Choroid plexus epithelial cell (primary cell): ENCODE data around the gene PHACTR2.
"Not testable (repeated sequence)": the region's sequence is repeated elsewhere in the genome, so short reads cannot be mapped to it uniquely, and the experiment has no call there.

ENCODE experiments used
- DNase-seq: peaks from one replicate; pipeline ENCODE4 v3.0.0-alpha.2; 2010; ENCODE audit warnings: low read depth
- H3K4me3 ChIP-seq: 2 replicates; pipeline ENCODE4 v1.5.1; 2011; ENCODE audit warnings: low read depth, mild to moderate bottlenecking, control low read depth, low read length, moderate library complexity
- TF ChIP-seq, protein P1 (sequence below): conservative IDR thresholded peaks from 2 replicates; pipeline ENCODE4 v1.5.1; 2011; ENCODE audit warnings: low read depth, mild to moderate bottlenecking, control low read depth, inconsistent platforms, low read length, moderate library complexity

The PHACTR2 gene

GRCh38 chr6:143664171-143664570 lies 13.6 kb upstream of the PHACTR2 start:
- TF ChIP-seq, protein P1, sequence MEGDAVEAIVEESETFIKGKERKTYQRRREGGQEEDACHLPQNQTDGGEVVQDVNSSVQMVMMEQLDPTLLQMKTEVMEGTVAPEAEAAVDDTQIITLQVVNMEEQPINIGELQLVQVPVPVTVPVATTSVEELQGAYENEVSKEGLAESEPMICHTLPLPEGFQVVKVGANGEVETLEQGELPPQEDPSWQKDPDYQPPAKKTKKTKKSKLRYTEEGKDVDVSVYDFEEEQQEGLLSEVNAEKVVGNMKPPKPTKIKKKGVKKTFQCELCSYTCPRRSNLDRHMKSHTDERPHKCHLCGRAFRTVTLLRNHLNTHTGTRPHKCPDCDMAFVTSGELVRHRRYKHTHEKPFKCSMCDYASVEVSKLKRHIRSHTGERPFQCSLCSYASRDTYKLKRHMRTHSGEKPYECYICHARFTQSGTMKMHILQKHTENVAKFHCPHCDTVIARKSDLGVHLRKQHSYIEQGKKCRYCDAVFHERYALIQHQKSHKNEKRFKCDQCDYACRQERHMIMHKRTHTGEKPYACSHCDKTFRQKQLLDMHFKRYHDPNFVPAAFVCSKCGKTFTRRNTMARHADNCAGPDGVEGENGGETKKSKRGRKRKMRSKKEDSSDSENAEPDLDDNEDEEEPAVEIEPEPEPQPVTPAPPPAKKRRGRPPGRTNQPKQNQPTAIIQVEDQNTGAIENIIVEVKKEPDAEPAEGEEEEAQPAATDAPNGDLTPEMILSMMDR, result no peak
- DNase-seq, result no peak
- H3K4me3 ChIP-seq, result no peak overlapping the region

DNA sequence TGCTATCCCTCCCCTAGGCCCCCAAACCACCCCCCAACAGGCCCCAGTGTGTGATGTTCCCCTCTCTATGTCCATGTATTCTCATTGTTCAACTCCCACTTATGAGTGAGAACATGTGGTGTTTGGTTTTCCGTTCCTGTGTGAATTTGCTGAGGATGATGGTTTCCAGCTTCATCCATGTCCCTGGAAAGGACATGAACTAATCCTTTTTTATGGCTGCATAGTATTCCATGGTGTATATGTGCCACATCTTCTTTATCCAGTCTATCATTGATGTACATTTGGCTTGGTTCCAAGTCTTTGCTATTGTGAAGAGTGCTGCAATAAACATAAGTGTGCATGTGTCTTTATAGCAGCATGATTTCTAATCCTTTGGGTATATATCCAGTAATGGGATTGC lies 11.8 kb upstream of the PHACTR2 start:
- not testable (repeated sequence) for DNase-seq, H3K4me3 ChIP-seq

- H3K4me3 ChIP-seq, result not testable (repeated sequence)
Measured at GRCh38 chr6:143669483-143669882, 8.3 kb upstream of the PHACTR2 start.

GRCh38 chr6:143673669-143674068 lies 4.1 kb upstream of the PHACTR2 start:
- TF ChIP-seq, protein P1, result no peak
- peak; percentile 59 for DNase-seq
- no peak overlapping the region for H3K4me3 ChIP-seq

More at GRCh38 chr6:143669483-143669882, 8.3 kb upstream of the PHACTR2 start:
- DNase-seq, result not testable (repeated sequence)

DNA sequence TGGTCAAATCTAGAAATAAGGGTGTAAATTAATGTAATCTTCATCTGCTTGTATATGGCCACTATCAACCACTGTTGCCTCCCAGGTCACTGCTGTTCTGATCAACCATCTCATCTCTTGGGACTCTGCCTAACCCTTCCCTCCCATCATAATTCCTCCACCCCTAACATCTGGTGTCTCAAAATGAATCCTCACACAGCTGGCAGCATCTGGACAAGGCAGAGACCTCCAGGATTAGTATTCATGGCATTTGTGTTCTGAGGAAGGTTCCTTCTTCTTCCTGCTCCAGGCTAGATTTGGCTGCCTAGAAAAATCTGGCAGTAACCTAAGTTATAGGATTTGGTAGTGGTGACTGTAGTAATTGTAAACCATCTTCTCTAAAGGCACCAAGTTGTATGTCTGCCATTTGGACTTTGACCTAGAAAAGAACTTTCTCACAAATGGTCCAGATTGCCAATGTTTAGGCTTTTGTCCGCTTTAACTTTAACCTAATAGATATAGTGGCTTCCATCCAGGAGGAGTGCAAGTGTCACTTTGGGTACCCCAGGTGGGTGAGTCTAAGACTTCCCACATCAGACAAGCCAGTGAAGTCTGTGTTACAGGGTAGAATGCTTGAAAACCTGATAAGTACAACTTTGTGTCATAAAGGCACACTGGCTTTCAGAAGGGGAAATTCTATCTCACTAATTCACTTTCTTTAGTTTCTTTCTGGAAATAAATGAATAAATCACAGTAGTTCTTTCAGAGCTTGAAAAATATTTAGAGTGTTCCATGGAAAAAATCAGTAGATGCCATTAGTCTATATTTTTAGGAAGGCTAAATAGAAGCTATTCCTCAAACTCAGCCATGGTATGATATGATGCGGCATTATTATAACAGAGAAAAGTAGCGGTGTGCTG lies 3.0 kb upstream of the PHACTR2 start:
- no peak overlapping the region for H3K4me3 ChIP-seq
- TF ChIP-seq, protein P1, result no peak
- no peak for DNase-seq

- TF ChIP-seq, protein P1, result no peak
- H3K4me3 ChIP-seq, result no peak overlapping the region
- no peak for DNase-seq
Measured at GRCh38 chr6:143675382-143675900, 2.3 kb upstream of the PHACTR2 start.

DNA sequence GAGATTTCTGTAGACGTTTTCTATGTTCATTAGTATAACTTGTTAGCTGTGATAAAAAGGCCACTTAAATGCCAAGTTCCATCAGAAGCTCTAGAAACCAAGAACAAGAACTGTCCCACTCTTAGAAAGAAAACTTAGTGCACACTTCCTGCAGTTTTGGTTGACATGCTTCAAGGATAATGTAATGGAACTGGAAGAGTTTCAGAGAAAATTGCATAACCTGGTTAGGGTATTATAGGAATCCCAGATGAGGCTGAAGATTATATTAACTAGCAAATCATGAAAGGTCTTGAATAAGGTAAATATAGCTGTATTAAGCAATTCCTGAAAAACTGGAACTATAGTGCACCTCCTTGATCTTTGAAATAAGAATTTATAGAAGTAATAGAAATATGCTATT lies 1.8 kb upstream of the PHACTR2 start:
- TF ChIP-seq, protein P1, result no peak
- no peak overlapping the region for H3K4me3 ChIP-seq
- DNase-seq, result peak; percentile 71
